ENCODE data around the gene SNAPC2. TPM values are rescaled to one million over a fixed set of nuclear protein-coding genes. Genes with fewer than 3 reads are reported as not detected.

SNAPC2 gene
- total RNA-seq, 1 experiment from 2014 or later, result 23.5 TPM

- no peak for DNase-seq (ENCODE audit: low spot score)
Measured at GRCh38 chr19:7968796-7969554, 48.8 kb downstream of the SNAPC2 start.

GRCh38 chr19:7969555-7969939, 49.4 kb downstream of the SNAPC2 start:
- DNase-seq (ENCODE audit: low spot score), result no peak

- DNase-seq (ENCODE audit: low spot score), result no peak
Measured at GRCh38 chr19:7970716-7971448, 50.7 kb downstream of the SNAPC2 start.

- DNase-seq (ENCODE audit: low spot score), result no peak
Measured at GRCh38 chr19:7971553-7972520, 51.7 kb downstream of the SNAPC2 start.

Other genes with a start within 250 kb of the SNAPC2 start
- gene MCEMP1, start 243.2 kb upstream of the SNAPC2 start, total RNA-seq (2014; rRNA removed; shearing (Covaris generic)), result not detected in 2 replicates
- 90.6 and 139 TPM in 2 replicates for gene TRAPPC5, start 239.5 kb upstream of the SNAPC2 start, total RNA-seq (2014; rRNA removed; shearing (Covaris generic))
- gene FCER2, start 218.2 kb upstream of the SNAPC2 start, total RNA-seq (2014; rRNA removed; shearing (Covaris generic)), result not detected in 2 replicates
- not detected in 2 replicates for gene CLEC4G, start 188.2 kb upstream of the SNAPC2 start, total RNA-seq (2014; rRNA removed; shearing (Covaris generic))
- gene CD209, start 172.8 kb upstream of the SNAPC2 start, total RNA-seq (2014; rRNA removed; shearing (Covaris generic)), result 0.10 TPM in 1 of 2 replicates, not detected in the other
- not detected in 2 replicates for gene CLEC4M, start 157.1 kb upstream of the SNAPC2 start, total RNA-seq (2014; rRNA removed; shearing (Covaris generic))
- gene EVI5L, start 90.1 kb upstream of the SNAPC2 start, total RNA-seq (2014; rRNA removed; shearing (Covaris generic)), result 7.9 and 12.6 TPM in 2 replicates
- 0.04 TPM in 1 of 2 replicates, not detected in the other for gene PRR36, start 45.9 kb upstream of the SNAPC2 start, total RNA-seq (2014; rRNA removed; shearing (Covaris generic))
- 2.4 and 2.6 TPM in 2 replicates for gene LRRC8E, start 31.8 kb upstream of the SNAPC2 start, total RNA-seq (2014; rRNA removed; shearing (Covaris generic))
- gene MAP2K7, start 16.5 kb upstream of the SNAPC2 start, total RNA-seq (2014; rRNA removed; shearing (Covaris generic)), result 2.9 and 4.2 TPM in 2 replicates
- gene TGFBR3L, start 5.5 kb upstream of the SNAPC2 start, total RNA-seq (2014; rRNA removed; shearing (Covaris generic)), result not detected in 2 replicates
- gene CTXN1, start 5.8 kb downstream of the SNAPC2 start, total RNA-seq (2014; rRNA removed; shearing (Covaris generic)), result 3.6 and 11.5 TPM in 2 replicates
- 64.9 and 86.8 TPM in 2 replicates for gene TIMM44, start 23.3 kb downstream of the SNAPC2 start, total RNA-seq (2014; rRNA removed; shearing (Covaris generic))
- gene ELAVL1, start 85.3 kb downstream of the SNAPC2 start, total RNA-seq (2014; rRNA removed; shearing (Covaris generic)), result 61.0 and 71.7 TPM in 2 replicates
- gene CCL25, start 132.4 kb downstream of the SNAPC2 start, total RNA-seq (2014; rRNA removed; shearing (Covaris generic)), result not detected in 2 replicates
- not detected in 2 replicates for gene FBN3, start 229.3 kb downstream of the SNAPC2 start, total RNA-seq (2014; rRNA removed; shearing (Covaris generic))